HG03196 (cell line): ENCODE results near the gene PATJ.

Experiments used
- ATAC-seq: cut with Tn5 transposase; IDR thresholded peaks from one replicate; pipeline ENCODE4 v1.9.1; 2021; ENCODE audit not compliant: unreplicated experiment

PATJ gene

GRCh38 chr1:61978796-61979195 lies 236.5 kb downstream of the PATJ start:
- ATAC-seq, result no peak

- ATAC-seq, result no peak
Observed at GRCh38 chr1:61979729-61980128, 237.4 kb downstream of the PATJ start.

- ATAC-seq, result no peak
Observed at GRCh38 chr1:61980561-61980960, 238.3 kb downstream of the PATJ start.

GRCh38 chr1:61981870-61982660 lies 239.8 kb downstream of the PATJ start:
- no peak for ATAC-seq

- no peak for ATAC-seq
Observed at GRCh38 chr1:61983236-61983635, 241.0 kb downstream of the PATJ start.

- no peak for ATAC-seq
Observed at GRCh38 chr1:61992257-61992656, 250.0 kb downstream of the PATJ start.

GRCh38 chr1:61993331-61993961 lies 251.2 kb downstream of the PATJ start:
- ATAC-seq, result no peak

- ATAC-seq, result no peak
Observed at GRCh38 chr1:61995641-61996040, 253.4 kb downstream of the PATJ start.

- ATAC-seq, result no peak
Observed at GRCh38 chr1:61997123-61997522, 254.8 kb downstream of the PATJ start.

- ATAC-seq, result no peak
Observed at GRCh38 chr1:62003777-62004176, 261.5 kb downstream of the PATJ start.

GRCh38 chr1:62006690-62007089 lies 264.4 kb downstream of the PATJ start:
- no peak for ATAC-seq

- no peak for ATAC-seq
Observed at GRCh38 chr1:62011006-62011405, 268.7 kb downstream of the PATJ start.

GRCh38 chr1:62012095-62012494 lies 269.8 kb downstream of the PATJ start:
- no peak for ATAC-seq

GRCh38 chr1:62012836-62013235 lies 270.6 kb downstream of the PATJ start:
- ATAC-seq, result no peak

- no peak for ATAC-seq
Observed at GRCh38 chr1:62013264-62013663, 271.0 kb downstream of the PATJ start.

GRCh38 chr1:62022382-62022983 lies 280.2 kb downstream of the PATJ start:
- no peak for ATAC-seq

- no peak for ATAC-seq
Observed at GRCh38 chr1:62024690-62025089, 282.4 kb downstream of the PATJ start.

- ATAC-seq, result no peak
Observed at GRCh38 chr1:62025154-62025553, 282.9 kb downstream of the PATJ start.

GRCh38 chr1:62025892-62026291 lies 283.6 kb downstream of the PATJ start:
- ATAC-seq, result no peak

- ATAC-seq, result no peak
Observed at GRCh38 chr1:62029704-62030103, 287.4 kb downstream of the PATJ start.

- ATAC-seq, result no peak
Observed at GRCh38 chr1:62034790-62035189, 292.5 kb downstream of the PATJ start.

- ATAC-seq, result no peak
Observed at GRCh38 chr1:62037274-62037673, 295.0 kb downstream of the PATJ start.
